ENCODE results near the gene P2RY13. TPM values are rescaled to one million over a fixed set of nuclear protein-coding genes. Genes with fewer than 3 reads are reported as not detected.

P2RY13 gene
- total and polyA plus RNA-seq, 10 of the 15 experiments (the other 5 are each of a cell fraction or from before 2014, with no cell fraction given): not detected

GRCh38 chr3:151327571-151328198, 1.7 kb downstream of the P2RY13 start:
- ChIA-PET SMC1A (ENCODE audit: uncharacterized antibody, unreplicated experiment) (interaction anchor here (0.6 to 1.7 kb wide), 7 partner anchors 22 to 100 kb away, joined by 3 to 8 read pairs (median 3); no protein-coding TSS in a partner anchor), POLR2A (no interaction called here), RAD21 (ENCODE audit: unreplicated experiment) (interaction anchor here (0.6 to 1.1 kb wide), 3 partner anchors 12 to 94 kb away, joined by 3 to 4 read pairs (median 3); no protein-coding TSS in a partner anchor), CTCF (interaction anchor here (0.6 to 3.2 kb wide), 18 partner anchors 9 to 850 kb away, joined by 3 to 20 read pairs (median 4); no protein-coding TSS in a partner anchor)
- in situ Hi-C loops (cut with MboI): no loop called here
- TF ChIP-seq ZNF384 (IDR thresholded peaks at IDR 0.05; ENCODE audit: borderline replicate concordance, low read depth, low read length) (peak; percentile 93), RAD21 (IDR thresholded peaks at IDR 0.05; ENCODE audit: insufficient read depth, low read depth, low read length) (0 out of 2 replicates have a peak, but pooled peaks have one; percentile 4), SMC3 (IDR thresholded peaks at IDR 0.05; ENCODE audit: borderline replicate concordance, low read length) (peak; percentile 29; the same call in 1 of the 2 replicates), BCL11A (IDR thresholded peaks at IDR 0.05; ENCODE audit: low read depth, low read length) (no peak)
- TF ChIP-seq, protein P1, sequence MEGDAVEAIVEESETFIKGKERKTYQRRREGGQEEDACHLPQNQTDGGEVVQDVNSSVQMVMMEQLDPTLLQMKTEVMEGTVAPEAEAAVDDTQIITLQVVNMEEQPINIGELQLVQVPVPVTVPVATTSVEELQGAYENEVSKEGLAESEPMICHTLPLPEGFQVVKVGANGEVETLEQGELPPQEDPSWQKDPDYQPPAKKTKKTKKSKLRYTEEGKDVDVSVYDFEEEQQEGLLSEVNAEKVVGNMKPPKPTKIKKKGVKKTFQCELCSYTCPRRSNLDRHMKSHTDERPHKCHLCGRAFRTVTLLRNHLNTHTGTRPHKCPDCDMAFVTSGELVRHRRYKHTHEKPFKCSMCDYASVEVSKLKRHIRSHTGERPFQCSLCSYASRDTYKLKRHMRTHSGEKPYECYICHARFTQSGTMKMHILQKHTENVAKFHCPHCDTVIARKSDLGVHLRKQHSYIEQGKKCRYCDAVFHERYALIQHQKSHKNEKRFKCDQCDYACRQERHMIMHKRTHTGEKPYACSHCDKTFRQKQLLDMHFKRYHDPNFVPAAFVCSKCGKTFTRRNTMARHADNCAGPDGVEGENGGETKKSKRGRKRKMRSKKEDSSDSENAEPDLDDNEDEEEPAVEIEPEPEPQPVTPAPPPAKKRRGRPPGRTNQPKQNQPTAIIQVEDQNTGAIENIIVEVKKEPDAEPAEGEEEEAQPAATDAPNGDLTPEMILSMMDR (IDR thresholded peaks at IDR 0.05 in 2 of 3, conservative IDR thresholded peaks at IDR 0.05 in 1 of 3; ENCODE audit: control insufficient read depth in 2 of 3, extremely low read depth in 1 of 3, insufficient read depth in 1 of 3, low read depth in 3 of 3, low read length in 3 of 3): peak in 2 of 3 experiments; percentile 40 to 47; a peak in 4 of 6 replicates
- FAIRE-seq (no peak), DNase-seq (ENCODE audit: low read depth, low spot score) (no peak), ATAC-seq (peak; percentile 73)
- no peak overlapping the region for H3K4me2 ChIP-seq (ENCODE audit: control insufficient read depth, insufficient read depth)
- peaks cover 0 to 3% of the 10 kb centered on the region in 2 experiments; a peak in 1 of 4 replicates for H3K27me3 ChIP-seq (replicated peaks in 1 of 2; ENCODE audit: control insufficient read depth in 2 of 2, insufficient read depth in 2 of 2, low read length in 1 of 2)
- 2% methylated on average over 3 of the region's 3 CpGs for WGBS (ENCODE audit: insufficient coverage, insufficient replicate concordance, low lambda C conversion rate, missing lambda C conversion rate)
- H3K9ac ChIP-seq (ENCODE audit: control insufficient read depth, insufficient read depth, low read length): no peak overlapping the region
- no TSS peak for BruUV-seq (replicated peaks)
- no peak overlapping the region for H3K27ac ChIP-seq (ENCODE audit: control insufficient read depth, insufficient read depth)
- H3K9me3 ChIP-seq (replicated peaks; ENCODE audit: control insufficient read depth, insufficient read depth, low read length): no peaks in the 10 kb centered on the region
- no peak overlapping the region for H2AFZ ChIP-seq (ENCODE audit: control insufficient read depth, low read depth, low read length)
- no peaks in the 10 kb centered on the region for H3K4me1 ChIP-seq (ENCODE audit: control insufficient read depth, insufficient read depth, low read length)
- no peaks in the 10 kb centered on the region for H3K79me2 ChIP-seq (ENCODE audit: control insufficient read depth, insufficient read depth, low read length)
- H3K36me3 ChIP-seq (ENCODE audit: control insufficient read depth in 2 of 2, insufficient read depth in 2 of 2, low read length in 1 of 2): no peaks in the 10 kb centered on the region
- intact Hi-C loops (cut with micrococcal nuclease; ENCODE audit: unreplicated experiment): loop anchor here (1.0 kb wide), 1 partner anchor 100 kb away; no protein-coding TSS in a partner anchor
- no peak overlapping the region for H3K4me3 ChIP-seq
- no peaks in the 10 kb centered on the region for H4K20me1 ChIP-seq (ENCODE audit: control insufficient read depth, insufficient read depth)
